Suprapubic skin (tissue), 3 donors: ENCODE results near the gene RLBP1.

ENCODE experiments used
- CTCF ChIP-seq, 2 donors: fragments of 200-600 bp in 1 of 2; fragments of 450-650 bp in 1 of 2; sonication (generic) in 1 of 2; IDR thresholded peaks; one replicate each; pipeline ENCODE4 v1.5.1; 2016 to 2019; ENCODE audit warnings: antibody characterized with exemption in 2 of 2, mild to moderate bottlenecking in 1 of 2, moderate library complexity in 1 of 2
- EP300 ChIP-seq: sonication (generic); formaldehyde crosslinking; IDR thresholded peaks from one replicate; pipeline ENCODE4 v1.6.1; 2017; ENCODE audit warnings: antibody characterized with exemption

DNA sequence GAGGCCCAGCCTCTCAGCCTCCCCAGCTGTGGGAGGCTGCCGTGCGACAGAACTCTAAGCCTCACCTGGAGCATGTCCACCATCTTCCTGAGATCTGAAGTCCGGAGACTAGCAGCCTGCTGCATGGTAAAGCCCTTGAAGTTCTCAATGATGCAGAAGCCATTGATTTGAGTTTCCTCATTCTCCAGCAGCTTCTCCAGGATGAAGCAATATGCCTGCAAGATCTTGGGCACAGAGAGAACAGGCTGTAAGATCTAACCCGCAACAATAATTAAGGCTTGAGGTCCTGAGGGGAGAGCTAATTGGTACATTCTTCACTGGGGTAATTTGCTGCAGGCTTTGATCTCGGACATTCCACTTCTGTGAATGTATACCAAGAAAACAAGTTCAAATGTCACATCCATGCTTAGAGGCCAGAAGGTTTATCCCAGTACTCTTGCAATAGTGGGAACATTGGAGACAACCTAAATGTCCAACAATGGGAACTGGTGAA is 9.7 kb downstream of the RLBP1 start:
- TF ChIP-seq CTCF (IDR thresholded peaks at IDR 0.05) (no peak), EP300 (no peak)
